K562 (cell line): ENCODE results near the gene TUBA8. TPM values are rescaled to one million over a fixed set of nuclear protein-coding genes. Genes with fewer than 3 reads are reported as not detected.

Experiments used
- GATAD2B ChIP-seq: fragments of 450-650 bp; IDR thresholded peaks from 2 replicates; pipeline ENCODE4 v1.6.1; 2017; ENCODE audit warnings: mild to moderate bottlenecking, borderline replicate concordance
- HDAC3 ChIP-seq: fragments of 450-650 bp; IDR thresholded peaks from 2 replicates; pipeline ENCODE4 v1.6.1; 2018; ENCODE audit warnings: borderline replicate concordance, mild to moderate bottlenecking, moderate library complexity; ENCODE audit not compliant: partially characterized antibody
- POLR2A ChIP-seq: fragments of 450-650 bp; conservative IDR thresholded peaks from 2 replicates; pipeline ENCODE4 v1.6.1; 2016
- PYGO2 ChIP-seq: fragments of 450-650 bp; IDR thresholded peaks from 2 replicates; pipeline ENCODE4 v1.6.1; 2016; ENCODE audit warnings: mild to moderate bottlenecking, missing genetic modification characterization, moderate library complexity, missing compliant biosample characterization
- SAFB ChIP-seq: fragments of 200-400 bp; formaldehyde crosslinking; IDR thresholded peaks from 2 replicates; pipeline ENCODE4 v1.6.1; 2017; ENCODE audit warnings: low read depth, low read length, borderline replicate concordance
- SMAD4 ChIP-seq: fragments of 250-450 bp; sonication (Bioruptor Pico); conservative IDR thresholded peaks from 2 replicates; pipeline ENCODE4 v1.8.0; 2021; ENCODE audit warnings: inconsistent platforms, mild to moderate bottlenecking, moderate library complexity
- SMARCA5 ChIP-seq: fragments of 450-650 bp; IDR thresholded peaks from 2 replicates; pipeline ENCODE4 v1.6.1; 2016
- ZNF239 ChIP-seq: fragments of 250-450 bp; sonication (Bioruptor Pico); IDR thresholded peaks from 2 replicates; pipeline ENCODE4 v1.4.0; 2020; ENCODE audit warnings: mild to moderate bottlenecking
- polyA plus RNA-seq, 8 experiments: library from polyadenylated mRNA; depleted of rRNA in 4 of 8; stranded (reverse) in 5 of 8; unstranded in 3 of 8; fragments of >200 nt; fragmentation: Nextera tagmentation in 2 of 8; fragmentation: Illumina TruSeq in 1 of 8; extraction: Ambion mirVana in 2 of 8; extraction: Trizol in 1 of 8; gene quantifications; 2 replicates each; pipeline versions ENCODE4 v1.2.1 to v1.2.3, GENCODE V29; 2011 to 2014; ENCODE audit warnings: inconsistent platforms in 1 of 8, missing spikeins in 1 of 8
- total RNA-seq, 7 experiments: library from RNA; depleted of rRNA in 6 of 7; stranded (reverse); fragments of >200 nt in 6 of 7; fragmentation: Illumina TruSeq in 2 of 7; extraction: Trizol in 2 of 7; gene quantifications; 2 replicates each; pipeline versions ENCODE4 v1.2.1 to v1.2.3, GENCODE V29; 2011 to 2021; ENCODE audit warnings: low replicate concordance in 1 of 7
- TF ChIP-seq, protein P1 (sequence below), 2 experiments: fragments of 200-800 bp in 1 of 2; sonication (Bioruptor generic) in 1 of 2; sonication (generic) in 1 of 2; formaldehyde crosslinking in 1 of 2; IDR thresholded peaks in 1 of 2; conservative IDR thresholded peaks in 1 of 2; 2 replicates each; pipeline versions ENCODE4 v1.5.0 to v1.6.1; 2016 to 2020; ENCODE audit warnings: missing compliant biosample characterization in 1 of 2, missing genetic modification characterization in 1 of 2, missing genetic modification reagents in 1 of 2
- TF ChIP-seq, protein P2 (sequence below): fragments of 450-650 bp; IDR thresholded peaks from 2 replicates; pipeline ENCODE4 v1.6.1; 2014; ENCODE audit warnings: low read depth, mild to moderate bottlenecking, moderate library complexity, borderline replicate concordance
- TF ChIP-seq, protein P3 (sequence below): sonication (generic); formaldehyde crosslinking; IDR thresholded peaks from 2 replicates; pipeline ENCODE4 v1.8.0; 2023; ENCODE audit warnings: mild to moderate bottlenecking, missing genetic modification reagents
- TF ChIP-seq, protein P4 (sequence below): fragments of 450-650 bp; IDR thresholded peaks from 2 replicates; pipeline ENCODE4 v1.7.1; 2018; ENCODE audit warnings: mild to moderate bottlenecking, low read depth; ENCODE audit not compliant: partially characterized antibody
- TF ChIP-seq, protein P5 (sequence below): fragments of 450-650 bp; IDR thresholded peaks from 2 replicates; pipeline ENCODE4 v1.6.1; 2016; ENCODE audit warnings: borderline replicate concordance
- TF ChIP-seq, protein P6 (sequence below): IDR thresholded peaks from 3 replicates; pipeline ENCODE4 v1.6.1; 2011; ENCODE audit warnings: borderline replicate concordance, mild to moderate bottlenecking; ENCODE audit not compliant: insufficient read length, insufficient read depth

Gene TUBA8
- total and polyA plus RNA-seq, 9 of the 15 experiments (the other 6 are each of a cell fraction or from before 2014, with no cell fraction given) = 0.07 to 1.1 (median 0.65) TPM

DNA sequence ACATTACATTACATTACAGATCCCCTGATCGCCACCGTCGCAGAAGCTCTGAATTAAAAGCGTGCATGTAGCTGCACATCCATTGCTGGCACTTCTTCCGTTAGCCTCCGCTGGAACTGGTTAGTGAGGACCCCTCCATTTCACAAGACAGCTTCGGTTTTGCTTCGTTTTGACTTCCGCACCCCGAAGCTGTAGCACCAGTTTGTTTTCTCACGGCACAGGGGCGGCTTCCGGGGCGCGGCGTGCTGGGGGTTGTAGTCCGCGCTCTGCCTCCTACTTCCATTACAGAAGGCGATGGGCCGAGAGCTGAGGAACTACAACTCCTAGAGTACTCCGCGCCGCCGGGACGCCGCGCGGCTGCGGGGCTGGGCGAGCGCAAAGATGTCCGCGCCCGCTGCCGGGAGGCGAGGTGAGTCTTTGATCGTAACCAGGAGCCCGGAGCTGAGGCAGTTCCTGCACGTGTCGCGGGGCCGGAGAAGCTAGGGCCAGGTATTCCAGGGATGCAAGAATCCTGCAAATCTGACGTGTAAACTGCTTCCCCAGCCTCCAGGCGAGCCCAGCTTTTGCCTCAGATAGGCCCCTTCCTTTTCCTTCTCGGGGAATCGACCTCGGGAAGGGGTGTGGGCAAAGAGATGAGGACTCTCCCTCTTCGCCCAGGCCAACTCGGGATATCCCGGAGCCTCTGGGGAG lies 32.8 kb upstream of the TUBA8 start, which contains the start of gene PEX26 (continued):
- TF ChIP-seq, protein P1, sequence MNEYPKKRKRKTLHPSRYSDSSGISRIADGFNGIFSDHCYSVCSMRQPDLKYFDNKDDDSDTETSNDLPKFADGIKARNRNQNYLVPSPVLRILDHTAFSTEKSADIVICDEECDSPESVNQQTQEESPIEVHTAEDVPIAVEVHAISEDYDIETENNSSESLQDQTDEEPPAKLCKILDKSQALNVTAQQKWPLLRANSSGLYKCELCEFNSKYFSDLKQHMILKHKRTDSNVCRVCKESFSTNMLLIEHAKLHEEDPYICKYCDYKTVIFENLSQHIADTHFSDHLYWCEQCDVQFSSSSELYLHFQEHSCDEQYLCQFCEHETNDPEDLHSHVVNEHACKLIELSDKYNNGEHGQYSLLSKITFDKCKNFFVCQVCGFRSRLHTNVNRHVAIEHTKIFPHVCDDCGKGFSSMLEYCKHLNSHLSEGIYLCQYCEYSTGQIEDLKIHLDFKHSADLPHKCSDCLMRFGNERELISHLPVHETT (CRISPR knock-in tag; conservative IDR thresholded peaks at IDR 0.05 in 1 of 2, IDR thresholded peaks at IDR 0.05 in 1 of 2) = peak in 1 of 2 experiments; percentile 59; a peak in 1 of 4 replicates
- TF ChIP-seq, protein P2, sequence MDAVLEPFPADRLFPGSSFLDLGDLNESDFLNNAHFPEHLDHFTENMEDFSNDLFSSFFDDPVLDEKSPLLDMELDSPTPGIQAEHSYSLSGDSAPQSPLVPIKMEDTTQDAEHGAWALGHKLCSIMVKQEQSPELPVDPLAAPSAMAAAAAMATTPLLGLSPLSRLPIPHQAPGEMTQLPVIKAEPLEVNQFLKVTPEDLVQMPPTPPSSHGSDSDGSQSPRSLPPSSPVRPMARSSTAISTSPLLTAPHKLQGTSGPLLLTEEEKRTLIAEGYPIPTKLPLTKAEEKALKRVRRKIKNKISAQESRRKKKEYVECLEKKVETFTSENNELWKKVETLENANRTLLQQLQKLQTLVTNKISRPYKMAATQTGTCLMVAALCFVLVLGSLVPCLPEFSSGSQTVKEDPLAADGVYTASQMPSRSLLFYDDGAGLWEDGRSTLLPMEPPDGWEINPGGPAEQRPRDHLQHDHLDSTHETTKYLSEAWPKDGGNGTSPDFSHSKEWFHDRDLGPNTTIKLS = peak; percentile 91
- TF ChIP-seq POLR2A = peak; percentile 86
- peak; percentile 17; the same call in 1 of the 2 replicates for TF ChIP-seq GATAD2B
- TF ChIP-seq, protein P3, sequence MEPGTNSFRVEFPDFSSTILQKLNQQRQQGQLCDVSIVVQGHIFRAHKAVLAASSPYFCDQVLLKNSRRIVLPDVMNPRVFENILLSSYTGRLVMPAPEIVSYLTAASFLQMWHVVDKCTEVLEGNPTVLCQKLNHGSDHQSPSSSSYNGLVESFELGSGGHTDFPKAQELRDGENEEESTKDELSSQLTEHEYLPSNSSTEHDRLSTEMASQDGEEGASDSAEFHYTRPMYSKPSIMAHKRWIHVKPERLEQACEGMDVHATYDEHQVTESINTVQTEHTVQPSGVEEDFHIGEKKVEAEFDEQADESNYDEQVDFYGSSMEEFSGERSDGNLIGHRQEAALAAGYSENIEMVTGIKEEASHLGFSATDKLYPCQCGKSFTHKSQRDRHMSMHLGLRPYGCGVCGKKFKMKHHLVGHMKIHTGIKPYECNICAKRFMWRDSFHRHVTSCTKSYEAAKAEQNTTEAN = no peak
- TF ChIP-seq, protein P4, sequence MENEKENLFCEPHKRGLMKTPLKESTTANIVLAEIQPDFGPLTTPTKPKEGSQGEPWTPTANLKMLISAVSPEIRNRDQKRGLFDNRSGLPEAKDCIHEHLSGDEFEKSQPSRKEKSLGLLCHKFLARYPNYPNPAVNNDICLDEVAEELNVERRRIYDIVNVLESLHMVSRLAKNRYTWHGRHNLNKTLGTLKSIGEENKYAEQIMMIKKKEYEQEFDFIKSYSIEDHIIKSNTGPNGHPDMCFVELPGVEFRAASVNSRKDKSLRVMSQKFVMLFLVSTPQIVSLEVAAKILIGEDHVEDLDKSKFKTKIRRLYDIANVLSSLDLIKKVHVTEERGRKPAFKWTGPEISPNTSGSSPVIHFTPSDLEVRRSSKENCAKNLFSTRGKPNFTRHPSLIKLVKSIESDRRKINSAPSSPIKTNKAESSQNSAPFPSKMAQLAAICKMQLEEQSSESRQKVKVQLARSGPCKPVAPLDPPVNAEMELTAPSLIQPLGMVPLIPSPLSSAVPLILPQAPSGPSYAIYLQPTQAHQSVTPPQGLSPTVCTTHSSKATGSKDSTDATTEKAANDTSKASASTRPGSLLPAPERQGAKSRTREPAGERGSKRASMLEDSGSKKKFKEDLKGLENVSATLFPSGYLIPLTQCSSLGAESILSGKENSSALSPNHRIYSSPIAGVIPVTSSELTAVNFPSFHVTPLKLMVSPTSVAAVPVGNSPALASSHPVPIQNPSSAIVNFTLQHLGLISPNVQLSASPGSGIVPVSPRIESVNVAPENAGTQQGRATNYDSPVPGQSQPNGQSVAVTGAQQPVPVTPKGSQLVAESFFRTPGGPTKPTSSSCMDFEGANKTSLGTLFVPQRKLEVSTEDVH = peak; percentile 82
- no peak for TF ChIP-seq SAFB
- TF ChIP-seq SMARCA5 = no peak
- peak; percentile 26; the same call in 1 of the 2 replicates for TF ChIP-seq SMAD4 (CRISPR knock-in tag)
- TF ChIP-seq, protein P5, sequence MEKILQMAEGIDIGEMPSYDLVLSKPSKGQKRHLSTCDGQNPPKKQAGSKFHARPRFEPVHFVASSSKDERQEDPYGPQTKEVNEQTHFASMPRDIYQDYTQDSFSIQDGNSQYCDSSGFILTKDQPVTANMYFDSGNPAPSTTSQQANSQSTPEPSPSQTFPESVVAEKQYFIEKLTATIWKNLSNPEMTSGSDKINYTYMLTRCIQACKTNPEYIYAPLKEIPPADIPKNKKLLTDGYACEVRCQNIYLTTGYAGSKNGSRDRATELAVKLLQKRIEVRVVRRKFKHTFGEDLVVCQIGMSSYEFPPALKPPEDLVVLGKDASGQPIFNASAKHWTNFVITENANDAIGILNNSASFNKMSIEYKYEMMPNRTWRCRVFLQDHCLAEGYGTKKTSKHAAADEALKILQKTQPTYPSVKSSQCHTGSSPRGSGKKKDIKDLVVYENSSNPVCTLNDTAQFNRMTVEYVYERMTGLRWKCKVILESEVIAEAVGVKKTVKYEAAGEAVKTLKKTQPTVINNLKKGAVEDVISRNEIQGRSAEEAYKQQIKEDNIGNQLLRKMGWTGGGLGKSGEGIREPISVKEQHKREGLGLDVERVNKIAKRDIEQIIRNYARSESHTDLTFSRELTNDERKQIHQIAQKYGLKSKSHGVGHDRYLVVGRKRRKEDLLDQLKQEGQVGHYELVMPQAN = peak; percentile 94
- TF ChIP-seq ZNF239 (CRISPR knock-in tag) = peak; percentile 20; the same call in 1 of the 2 replicates
- TF ChIP-seq HDAC3 = no peak
- TF ChIP-seq PYGO2 = no peak
- TF ChIP-seq, protein P6, sequence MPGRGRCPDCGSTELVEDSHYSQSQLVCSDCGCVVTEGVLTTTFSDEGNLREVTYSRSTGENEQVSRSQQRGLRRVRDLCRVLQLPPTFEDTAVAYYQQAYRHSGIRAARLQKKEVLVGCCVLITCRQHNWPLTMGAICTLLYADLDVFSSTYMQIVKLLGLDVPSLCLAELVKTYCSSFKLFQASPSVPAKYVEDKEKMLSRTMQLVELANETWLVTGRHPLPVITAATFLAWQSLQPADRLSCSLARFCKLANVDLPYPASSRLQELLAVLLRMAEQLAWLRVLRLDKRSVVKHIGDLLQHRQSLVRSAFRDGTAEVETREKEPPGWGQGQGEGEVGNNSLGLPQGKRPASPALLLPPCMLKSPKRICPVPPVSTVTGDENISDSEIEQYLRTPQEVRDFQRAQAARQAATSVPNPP = no peak
